ENCODE data around the gene LPAR1. TPM values are rescaled to one million over a fixed set of nuclear protein-coding genes. Genes with fewer than 3 reads are reported as not detected.

LPAR1 gene
- total RNA-seq, 1 experiment from 2014 or later: 4.9 TPM

DNA sequence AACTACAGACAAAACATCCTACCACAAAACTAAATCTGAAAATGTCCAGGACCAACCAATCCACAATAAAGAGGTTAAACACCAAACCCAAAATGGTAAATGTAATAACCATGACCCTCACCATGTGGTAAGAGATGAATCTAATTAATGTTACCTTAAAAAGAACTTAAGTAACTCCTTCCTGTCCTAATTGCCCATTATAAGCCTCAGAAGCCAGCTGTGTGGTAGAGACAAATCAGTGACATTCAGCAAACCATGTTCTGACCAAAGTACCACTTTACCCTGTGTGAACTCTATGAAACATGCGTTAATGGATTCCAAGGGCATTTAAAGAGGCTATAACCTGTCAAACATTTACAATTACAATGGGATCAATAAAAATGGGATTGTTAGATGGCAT is 25.0 kb downstream of the LPAR1 start:
- Mint-ChIP-seq H3K27ac (no peak overlapping the region), H3K4me1 (peaks cover 2% of the 10 kb centered on the region), H3K36me3 (no peaks in the 10 kb centered on the region), H3K4me3 (no peak overlapping the region), H3K9me3 (no peaks in the 10 kb centered on the region), H3K27me3 (ENCODE audit: low read depth) (no peaks in the 10 kb centered on the region)
- ChIA-PET CTCF (interaction anchor here (0.6 kb wide), 1 partner anchor 23 kb away, joined by 3 read pairs; no protein-coding TSS in a partner anchor), POLR2A (no interaction called here)
- DNase-seq (ENCODE audit: low spot score) (no peak), ATAC-seq (no peak)
- TF ChIP-seq RELA (CRISPR knock-in tag; IDR thresholded peaks at IDR 0.05; ENCODE audit: borderline replicate concordance) (no peak), SOX15 (CRISPR knock-in tag; IDR thresholded peaks at IDR 0.05) (no peak), MAX (CRISPR knock-in tag; IDR thresholded peaks at IDR 0.05) (no peak), RORB (CRISPR knock-in tag; IDR thresholded peaks at IDR 0.05) (no peak), NFE2L1 (CRISPR knock-in tag; IDR thresholded peaks at IDR 0.05) (no peak), ARID4B (CRISPR knock-in tag; IDR thresholded peaks at IDR 0.05; ENCODE audit: borderline replicate concordance) (no peak), GTF2I (CRISPR knock-in tag; conservative IDR thresholded peaks at IDR 0.05) (no peak), IRF2 (CRISPR knock-in tag; IDR thresholded peaks at IDR 0.05; ENCODE audit: borderline replicate concordance, low read depth) (no peak), ZNF317 (CRISPR knock-in tag; IDR thresholded peaks at IDR 0.05; ENCODE audit: borderline replicate concordance, low read depth) (no peak), FOXK1 (CRISPR knock-in tag; IDR thresholded peaks at IDR 0.05) (no peak), ZNF232 (CRISPR knock-in tag; IDR thresholded peaks at IDR 0.05) (no peak), ZNF416 (CRISPR knock-in tag; IDR thresholded peaks at IDR 0.05) (no peak), CREB1 (CRISPR knock-in tag; IDR thresholded peaks at IDR 0.05) (no peak), SP1 (CRISPR knock-in tag; conservative IDR thresholded peaks at IDR 0.05) (no peak), NR1H2 (CRISPR knock-in tag; IDR thresholded peaks at IDR 0.05) (no peak)
- TF ChIP-seq, protein P1, sequence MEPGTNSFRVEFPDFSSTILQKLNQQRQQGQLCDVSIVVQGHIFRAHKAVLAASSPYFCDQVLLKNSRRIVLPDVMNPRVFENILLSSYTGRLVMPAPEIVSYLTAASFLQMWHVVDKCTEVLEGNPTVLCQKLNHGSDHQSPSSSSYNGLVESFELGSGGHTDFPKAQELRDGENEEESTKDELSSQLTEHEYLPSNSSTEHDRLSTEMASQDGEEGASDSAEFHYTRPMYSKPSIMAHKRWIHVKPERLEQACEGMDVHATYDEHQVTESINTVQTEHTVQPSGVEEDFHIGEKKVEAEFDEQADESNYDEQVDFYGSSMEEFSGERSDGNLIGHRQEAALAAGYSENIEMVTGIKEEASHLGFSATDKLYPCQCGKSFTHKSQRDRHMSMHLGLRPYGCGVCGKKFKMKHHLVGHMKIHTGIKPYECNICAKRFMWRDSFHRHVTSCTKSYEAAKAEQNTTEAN (CRISPR knock-in tag; IDR thresholded peaks at IDR 0.05): no peak
- TF ChIP-seq, protein P2, sequence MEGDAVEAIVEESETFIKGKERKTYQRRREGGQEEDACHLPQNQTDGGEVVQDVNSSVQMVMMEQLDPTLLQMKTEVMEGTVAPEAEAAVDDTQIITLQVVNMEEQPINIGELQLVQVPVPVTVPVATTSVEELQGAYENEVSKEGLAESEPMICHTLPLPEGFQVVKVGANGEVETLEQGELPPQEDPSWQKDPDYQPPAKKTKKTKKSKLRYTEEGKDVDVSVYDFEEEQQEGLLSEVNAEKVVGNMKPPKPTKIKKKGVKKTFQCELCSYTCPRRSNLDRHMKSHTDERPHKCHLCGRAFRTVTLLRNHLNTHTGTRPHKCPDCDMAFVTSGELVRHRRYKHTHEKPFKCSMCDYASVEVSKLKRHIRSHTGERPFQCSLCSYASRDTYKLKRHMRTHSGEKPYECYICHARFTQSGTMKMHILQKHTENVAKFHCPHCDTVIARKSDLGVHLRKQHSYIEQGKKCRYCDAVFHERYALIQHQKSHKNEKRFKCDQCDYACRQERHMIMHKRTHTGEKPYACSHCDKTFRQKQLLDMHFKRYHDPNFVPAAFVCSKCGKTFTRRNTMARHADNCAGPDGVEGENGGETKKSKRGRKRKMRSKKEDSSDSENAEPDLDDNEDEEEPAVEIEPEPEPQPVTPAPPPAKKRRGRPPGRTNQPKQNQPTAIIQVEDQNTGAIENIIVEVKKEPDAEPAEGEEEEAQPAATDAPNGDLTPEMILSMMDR (IDR thresholded peaks at IDR 0.05): no peak
- TF ChIP-seq, protein P3, sequence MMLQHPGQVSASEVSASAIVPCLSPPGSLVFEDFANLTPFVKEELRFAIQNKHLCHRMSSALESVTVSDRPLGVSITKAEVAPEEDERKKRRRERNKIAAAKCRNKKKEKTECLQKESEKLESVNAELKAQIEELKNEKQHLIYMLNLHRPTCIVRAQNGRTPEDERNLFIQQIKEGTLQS (CRISPR knock-in tag; conservative IDR thresholded peaks at IDR 0.05): no peak
